Measurements from ENCODE around the gene KIF21B.

The KIF21B gene

DNA sequence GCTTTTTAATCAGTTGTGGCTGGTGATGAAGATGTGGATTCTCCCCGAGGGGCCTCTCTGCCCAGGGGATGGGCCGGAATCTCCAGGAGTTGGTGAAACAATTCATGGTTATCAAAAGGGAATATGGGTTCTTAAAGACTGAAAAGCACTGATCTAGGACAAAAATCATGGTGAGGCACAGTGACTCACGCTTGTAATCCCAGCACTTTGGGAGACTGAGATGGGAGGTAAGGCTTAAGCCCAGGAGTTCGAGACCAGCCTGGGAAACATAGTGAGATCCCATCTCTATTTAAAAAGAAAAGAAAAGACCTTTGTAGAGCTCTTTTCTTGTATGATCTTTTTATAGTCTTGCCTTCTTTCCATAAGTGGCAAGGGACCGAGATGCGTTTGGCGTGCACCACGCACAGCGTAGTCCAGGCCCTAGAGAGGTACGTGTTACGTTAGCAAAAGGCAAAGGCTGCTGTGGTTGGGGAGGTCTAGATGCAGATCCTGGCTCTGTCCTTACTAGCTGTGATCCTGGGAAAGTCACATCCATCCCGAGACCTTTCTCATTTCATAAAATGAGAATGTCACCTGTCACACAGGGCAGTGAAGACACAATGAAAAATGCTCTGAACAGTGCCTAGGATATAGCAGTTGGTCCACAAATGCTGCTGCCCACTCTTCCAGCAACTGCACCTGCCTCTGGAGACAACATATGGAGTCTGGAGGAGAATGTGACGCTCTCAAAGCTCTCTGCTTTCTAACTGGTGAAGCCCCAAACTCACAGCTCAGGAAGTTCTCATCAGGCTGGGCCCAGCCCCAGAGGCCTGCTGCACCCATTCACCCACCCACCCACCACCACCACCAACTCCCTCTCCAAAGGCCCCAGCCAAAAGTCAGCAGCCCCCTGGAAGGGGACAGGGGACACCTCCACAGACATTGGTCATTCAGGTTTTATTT lies 54.8 kb downstream of the KIF21B start:
- TF ChIP-seq, protein P1, sequence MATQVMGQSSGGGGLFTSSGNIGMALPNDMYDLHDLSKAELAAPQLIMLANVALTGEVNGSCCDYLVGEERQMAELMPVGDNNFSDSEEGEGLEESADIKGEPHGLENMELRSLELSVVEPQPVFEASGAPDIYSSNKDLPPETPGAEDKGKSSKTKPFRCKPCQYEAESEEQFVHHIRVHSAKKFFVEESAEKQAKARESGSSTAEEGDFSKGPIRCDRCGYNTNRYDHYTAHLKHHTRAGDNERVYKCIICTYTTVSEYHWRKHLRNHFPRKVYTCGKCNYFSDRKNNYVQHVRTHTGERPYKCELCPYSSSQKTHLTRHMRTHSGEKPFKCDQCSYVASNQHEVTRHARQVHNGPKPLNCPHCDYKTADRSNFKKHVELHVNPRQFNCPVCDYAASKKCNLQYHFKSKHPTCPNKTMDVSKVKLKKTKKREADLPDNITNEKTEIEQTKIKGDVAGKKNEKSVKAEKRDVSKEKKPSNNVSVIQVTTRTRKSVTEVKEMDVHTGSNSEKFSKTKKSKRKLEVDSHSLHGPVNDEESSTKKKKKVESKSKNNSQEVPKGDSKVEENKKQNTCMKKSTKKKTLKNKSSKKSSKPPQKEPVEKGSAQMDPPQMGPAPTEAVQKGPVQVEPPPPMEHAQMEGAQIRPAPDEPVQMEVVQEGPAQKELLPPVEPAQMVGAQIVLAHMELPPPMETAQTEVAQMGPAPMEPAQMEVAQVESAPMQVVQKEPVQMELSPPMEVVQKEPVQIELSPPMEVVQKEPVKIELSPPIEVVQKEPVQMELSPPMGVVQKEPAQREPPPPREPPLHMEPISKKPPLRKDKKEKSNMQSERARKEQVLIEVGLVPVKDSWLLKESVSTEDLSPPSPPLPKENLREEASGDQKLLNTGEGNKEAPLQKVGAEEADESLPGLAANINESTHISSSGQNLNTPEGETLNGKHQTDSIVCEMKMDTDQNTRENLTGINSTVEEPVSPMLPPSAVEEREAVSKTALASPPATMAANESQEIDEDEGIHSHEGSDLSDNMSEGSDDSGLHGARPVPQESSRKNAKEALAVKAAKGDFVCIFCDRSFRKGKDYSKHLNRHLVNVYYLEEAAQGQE (IDR thresholded peaks at IDR 0.05; ENCODE audit: low read depth), result no peak
- TF ChIP-seq FOXM1 (IDR thresholded peaks at IDR 0.05; ENCODE audit: borderline replicate concordance, low read depth) (no peak), TCF12 (IDR thresholded peaks at IDR 0.05; ENCODE audit: low read depth) (no peak), YY1 (IDR thresholded peaks at IDR 0.05; ENCODE audit: low read depth) (no peak), TAF1 (IDR thresholded peaks at IDR 0.05; ENCODE audit: low read depth) (no peak), RAD21 (IDR thresholded peaks at IDR 0.05; ENCODE audit: low read depth) (no peak), CREB1 (IDR thresholded peaks at IDR 0.05; ENCODE audit: low read depth) (no peak), MAX (IDR thresholded peaks at IDR 0.05) (no peak), CEBPB (IDR thresholded peaks at IDR 0.05) (no peak), ZBTB7A (IDR thresholded peaks at IDR 0.05; ENCODE audit: low read depth) (no peak), TEAD4 (IDR thresholded peaks at IDR 0.05) (no peak), NFIC (IDR thresholded peaks at IDR 0.05) (no peak), EGR1 (IDR thresholded peaks at IDR 0.05) (no peak), EP300 (IDR thresholded peaks at IDR 0.05; ENCODE audit: borderline replicate concordance) (no peak)
- TF ChIP-seq, protein P2, sequence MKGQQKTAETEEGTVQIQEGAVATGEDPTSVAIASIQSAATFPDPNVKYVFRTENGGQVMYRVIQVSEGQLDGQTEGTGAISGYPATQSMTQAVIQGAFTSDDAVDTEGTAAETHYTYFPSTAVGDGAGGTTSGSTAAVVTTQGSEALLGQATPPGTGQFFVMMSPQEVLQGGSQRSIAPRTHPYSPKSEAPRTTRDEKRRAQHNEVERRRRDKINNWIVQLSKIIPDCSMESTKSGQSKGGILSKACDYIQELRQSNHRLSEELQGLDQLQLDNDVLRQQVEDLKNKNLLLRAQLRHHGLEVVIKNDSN (IDR thresholded peaks at IDR 0.05), result no peak

DNA sequence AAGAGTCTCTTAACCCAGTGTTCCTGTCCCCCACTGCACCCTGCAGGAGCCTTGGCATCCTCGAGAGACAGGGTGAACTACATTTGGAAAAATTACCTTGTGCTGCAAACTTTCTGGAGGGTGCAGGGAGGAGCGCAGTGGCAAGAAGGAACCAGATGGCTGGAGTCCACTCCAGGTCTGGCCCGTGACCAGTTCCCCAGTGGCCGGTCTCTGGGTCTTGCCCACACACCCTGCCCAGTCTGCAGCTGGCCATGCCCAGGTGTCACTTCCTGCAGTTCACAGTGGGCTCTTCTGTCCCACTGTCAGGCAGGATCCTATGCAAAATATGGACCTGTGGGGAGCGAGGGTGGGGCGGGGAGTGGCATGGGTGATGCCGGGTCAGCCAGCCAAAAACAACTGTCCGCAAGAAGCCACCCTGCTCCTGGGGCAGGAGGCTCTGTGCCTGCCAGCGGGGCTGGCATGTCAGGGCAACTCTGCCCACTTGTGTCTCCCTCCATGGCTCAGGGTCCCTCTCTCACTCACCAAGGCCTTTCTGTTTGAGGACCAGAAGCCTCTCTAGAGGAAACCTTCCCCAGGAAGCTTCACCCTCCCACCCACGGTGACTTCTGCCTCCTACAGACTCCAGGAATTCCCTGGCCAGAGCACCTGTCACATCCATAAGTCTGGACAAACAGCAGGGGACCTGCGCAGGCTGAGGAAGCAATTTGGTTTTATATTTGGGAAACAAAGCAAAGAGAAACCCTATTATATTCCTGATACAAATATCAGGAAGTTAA lies 55.6 kb downstream of the KIF21B start:
- TF ChIP-seq ZBTB7A (IDR thresholded peaks at IDR 0.05; ENCODE audit: low read depth) (no peak), RAD21 (IDR thresholded peaks at IDR 0.05; ENCODE audit: low read depth) (no peak), CREB1 (IDR thresholded peaks at IDR 0.05; ENCODE audit: low read depth) (no peak), CEBPB (IDR thresholded peaks at IDR 0.05) (no peak), TCF12 (IDR thresholded peaks at IDR 0.05; ENCODE audit: low read depth) (no peak), EGR1 (IDR thresholded peaks at IDR 0.05) (no peak), EP300 (IDR thresholded peaks at IDR 0.05; ENCODE audit: borderline replicate concordance) (no peak), NFIC (IDR thresholded peaks at IDR 0.05) (no peak), TEAD4 (IDR thresholded peaks at IDR 0.05) (no peak), YY1 (IDR thresholded peaks at IDR 0.05; ENCODE audit: low read depth) (no peak), FOXM1 (IDR thresholded peaks at IDR 0.05; ENCODE audit: borderline replicate concordance, low read depth) (no peak)
- TF ChIP-seq, protein P2 (IDR thresholded peaks at IDR 0.05), result no peak

GRCh38 chr1:200966934-200967333 lies 56.6 kb downstream of the KIF21B start:
- TF ChIP-seq MAX (IDR thresholded peaks at IDR 0.05), result no peak
- TF ChIP-seq EGR1 (IDR thresholded peaks at IDR 0.05), result no peak
- no peak for TF ChIP-seq TCF12 (IDR thresholded peaks at IDR 0.05; ENCODE audit: low read depth)
- no peak for TF ChIP-seq TEAD4 (IDR thresholded peaks at IDR 0.05)
- no peak for TF ChIP-seq TAF1 (IDR thresholded peaks at IDR 0.05; ENCODE audit: low read depth)
- TF ChIP-seq FOXM1 (IDR thresholded peaks at IDR 0.05; ENCODE audit: borderline replicate concordance, low read depth), result no peak
- TF ChIP-seq CEBPB (IDR thresholded peaks at IDR 0.05), result no peak
- no peak for TF ChIP-seq CREB1 (IDR thresholded peaks at IDR 0.05; ENCODE audit: low read depth)

DNA sequence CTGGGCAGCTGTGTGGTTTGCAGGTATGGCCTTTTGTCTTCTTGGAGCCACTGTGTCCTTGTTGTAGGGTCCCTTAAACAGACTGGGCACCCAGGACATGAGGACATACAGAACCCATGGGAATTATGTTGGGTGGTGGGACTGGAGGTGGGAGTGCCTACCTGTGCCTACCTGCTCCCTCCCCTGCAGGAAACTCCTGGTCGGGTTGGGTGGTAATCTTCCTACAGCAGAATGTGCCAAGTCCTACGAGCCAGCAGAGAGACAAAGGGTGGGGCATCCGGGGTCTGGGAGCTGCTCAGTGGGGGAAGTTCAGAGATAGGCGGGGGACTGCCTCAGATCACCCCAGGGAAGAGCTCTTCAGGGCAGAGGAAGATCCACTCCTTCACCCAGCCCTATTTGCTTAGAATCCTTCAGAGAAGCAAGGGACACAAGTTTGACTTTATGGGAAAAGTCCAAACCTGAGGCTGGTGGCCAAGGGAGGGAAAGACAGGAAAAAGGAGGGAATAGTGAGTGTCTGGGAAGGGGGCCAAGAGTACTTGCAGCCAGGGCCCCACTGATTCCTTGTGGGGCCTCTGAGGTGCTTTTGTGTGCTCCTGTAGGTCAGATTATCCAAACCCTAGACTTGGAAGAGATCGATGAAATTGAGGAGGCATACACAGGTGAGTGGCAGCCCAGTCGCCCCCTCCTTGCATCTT lies 58.3 kb downstream of the KIF21B start:
- TF ChIP-seq CEBPB (IDR thresholded peaks at IDR 0.05) (no peak), YY1 (IDR thresholded peaks at IDR 0.05; ENCODE audit: low read depth) (no peak), EP300 (IDR thresholded peaks at IDR 0.05; ENCODE audit: borderline replicate concordance) (no peak), TEAD4 (IDR thresholded peaks at IDR 0.05) (no peak), TAF1 (IDR thresholded peaks at IDR 0.05; ENCODE audit: low read depth) (no peak), ZBTB7A (IDR thresholded peaks at IDR 0.05; ENCODE audit: low read depth) (no peak), TCF12 (IDR thresholded peaks at IDR 0.05; ENCODE audit: low read depth) (no peak), CREB1 (IDR thresholded peaks at IDR 0.05; ENCODE audit: low read depth) (no peak)
- TF ChIP-seq, protein P2 (IDR thresholded peaks at IDR 0.05), result no peak

GRCh38 chr1:200963076-200963475 lies 60.4 kb downstream of the KIF21B start:
- TF ChIP-seq, protein P2 (IDR thresholded peaks at IDR 0.05), result no peak
